Neural cell (in vitro differentiated cells): ENCODE measurements around the gene FAM167B. TPM values are rescaled to one million over a fixed set of nuclear protein-coding genes. Genes with fewer than 3 reads are reported as not detected.

Experiments
- H2AFZ ChIP-seq: fragments of 200-600, 300-800 bp; sonication (generic), shearing (Covaris generic); 2 replicates; pipeline ENCODE4 v1.6.0; 2014; ENCODE audit warnings: low read depth, mild to moderate bottlenecking, antibody characterized with exemption, low read length, moderate library complexity
- H3F3A ChIP-seq: fragments of 200-600 bp; shearing (Covaris generic); 2 replicates; pipeline ENCODE4 v1.6.1; 2016; ENCODE audit warnings: mild to moderate bottlenecking, moderate library complexity, mixed read lengths, antibody characterized with exemption, low read length; ENCODE audit not compliant: insufficient read depth, poor library complexity, severe bottlenecking
- H3K27ac ChIP-seq: fragments of 200-600, 300-800 bp; sonication (generic), shearing (Covaris generic); 2 replicates; pipeline ENCODE4 v1.5.1; 2014; ENCODE audit warnings: mild to moderate bottlenecking, low read length, moderate library complexity
- H3K27me3 ChIP-seq: fragments of 300-800, 200-600 bp; sonication (generic), shearing (Covaris generic); 2 replicates; pipeline ENCODE4 v1.6.0; 2014; ENCODE audit warnings: mild to moderate bottlenecking, low read depth, low read length, moderate library complexity; ENCODE audit not compliant: insufficient read depth
- H3K36me3 ChIP-seq: fragments of 300-800, 200-600 bp; sonication (generic), shearing (Covaris generic); 2 replicates; pipeline ENCODE4 v1.5.1; 2014; ENCODE audit warnings: mild to moderate bottlenecking, antibody characterized with exemption, low read length, moderate library complexity; ENCODE audit not compliant: insufficient read depth
- H3K4me2 ChIP-seq: fragments of 300-800, 200-600 bp; sonication (generic), shearing (Covaris generic); 2 replicates; pipeline ENCODE4 v1.6.0; 2014; ENCODE audit warnings: mild to moderate bottlenecking, low read length
- H3K4me3 ChIP-seq: fragments of 300-800, 200-600 bp; sonication (generic), shearing (Covaris generic); 2 replicates; pipeline ENCODE4 v1.5.1; 2014; ENCODE audit warnings: mild to moderate bottlenecking, low read length, moderate library complexity
- H3K79me2 ChIP-seq: fragments of 200-600 bp; shearing (Covaris generic); replicated peaks from 2 replicates; pipeline ENCODE4 v1.6.0; 2014; ENCODE audit warnings: mild to moderate bottlenecking, low read length, moderate library complexity; ENCODE audit not compliant: insufficient read depth
- H3K9ac ChIP-seq: fragments of 300-800, 200-600 bp; sonication (generic), shearing (Covaris generic); 2 replicates; pipeline ENCODE4 v1.6.1; 2016; ENCODE audit warnings: mild to moderate bottlenecking, low read length, mixed read lengths
- H3K9me2 ChIP-seq: fragments of 200-600 bp; shearing (Covaris generic); 2 replicates; pipeline ENCODE4 v1.6.1; 2016; ENCODE audit warnings: mild to moderate bottlenecking, low read length, mixed read lengths; ENCODE audit not compliant: insufficient read depth
- H3K9me3 ChIP-seq: fragments of 200-600, 300-800 bp; sonication (generic), shearing (Covaris generic); 2 replicates; pipeline ENCODE4 v1.6.1; 2016; ENCODE audit warnings: mild to moderate bottlenecking, mixed run types, low read length, moderate library complexity, mixed read lengths
- H4K20me1 ChIP-seq: fragments of 200-600 bp; shearing (Covaris generic); 2 replicates; pipeline ENCODE4 v1.6.1; 2016; ENCODE audit warnings: mild to moderate bottlenecking, mixed run types; ENCODE audit not compliant: insufficient read depth
- CTCF ChIP-seq: fragments of 450-650 bp; IDR thresholded peaks from 2 replicates; pipeline ENCODE4 v1.5.1; 2014; ENCODE audit warnings: antibody characterized with exemption, mild to moderate bottlenecking, moderate library complexity; ENCODE audit not compliant: poor library complexity, severe bottlenecking
- EP300 ChIP-seq: fragments of 450-650 bp; conservative IDR thresholded peaks from 2 replicates; pipeline ENCODE4 v1.6.1; 2014; ENCODE audit warnings: antibody characterized with exemption, mild to moderate bottlenecking, moderate library complexity; ENCODE audit not compliant: poor library complexity, severe bottlenecking
- EZH2 ChIP-seq: fragments of 200-600, 300-800 bp; shearing (Covaris generic), sonication (generic); IDR thresholded peaks from 2 replicates; pipeline ENCODE4 v1.6.1; 2014; ENCODE audit warnings: antibody characterized with exemption, low read length, borderline replicate concordance, mild to moderate bottlenecking; ENCODE audit not compliant: insufficient read depth, poor library complexity, severe bottlenecking
- MXI1 ChIP-seq: fragments of 450-650 bp; conservative IDR thresholded peaks from 2 replicates; pipeline ENCODE4 v1.6.1; 2014; ENCODE audit warnings: antibody characterized with exemption, mild to moderate bottlenecking; ENCODE audit not compliant: poor library complexity, severe bottlenecking
- POLR2AphosphoS5 ChIP-seq: IDR thresholded peaks from 2 replicates; pipeline ENCODE4 v1.6.1; 2012
- RAD21 ChIP-seq: fragments of 450-650 bp; conservative IDR thresholded peaks from 2 replicates; pipeline ENCODE4 v1.6.1; 2014; ENCODE audit warnings: antibody characterized with exemption, mild to moderate bottlenecking, moderate library complexity
- REST ChIP-seq: IDR thresholded peaks from 2 replicates; pipeline ENCODE4 v1.6.1; 2012; ENCODE audit warnings: borderline replicate concordance
- SMC3 ChIP-seq: fragments of 450-650 bp; conservative IDR thresholded peaks from 2 replicates; pipeline ENCODE4 v1.6.1; 2014; ENCODE audit warnings: antibody characterized with exemption, mild to moderate bottlenecking, moderate library complexity; ENCODE audit not compliant: poor library complexity
- TAF1 ChIP-seq: IDR thresholded peaks from 2 replicates; pipeline ENCODE4 v1.6.1; 2012; ENCODE audit warnings: low read depth
- polyA plus RNA-seq: library from polyadenylated mRNA; depleted of rRNA; stranded (reverse); fragments of >200 nt; gene quantifications from 2 replicates; pipeline ENCODE4 v1.2.3, GENCODE V29; 2014

The FAM167B gene
- polyA plus RNA-seq, 1 donor from 2014 or later = not detected

- peak overlapping the region; percentile 86 for H3K4me3 ChIP-seq
- H4K20me1 ChIP-seq = no peaks in the 10 kb centered on the region
- H3K27ac ChIP-seq = peak overlapping the region; percentile 98
- no peaks in the 10 kb centered on the region for H3K79me2 ChIP-seq
- no peaks in the 10 kb centered on the region for H3F3A ChIP-seq
- no peaks in the 10 kb centered on the region for H3K9me3 ChIP-seq
- H2AFZ ChIP-seq = no peak overlapping the region
- no peaks in the 10 kb centered on the region for H3K9me2 ChIP-seq
- TF ChIP-seq TAF1 = no peak
- peak overlapping the region; percentile 93 for H3K4me2 ChIP-seq
- H3K9ac ChIP-seq = peak overlapping the region; percentile 94
- no peaks in the 10 kb centered on the region for H3K27me3 ChIP-seq
- no peaks in the 10 kb centered on the region for H3K36me3 ChIP-seq
Observed at GRCh38 chr1:32198237-32199042, 48.6 kb upstream of the FAM167B start.

- peak overlapping the region; percentile 86 for H3K4me3 ChIP-seq
- H3F3A ChIP-seq = no peaks in the 10 kb centered on the region
- no peaks in the 10 kb centered on the region for H3K9me2 ChIP-seq
- H3K27ac ChIP-seq = peak overlapping the region; percentile 98
- H3K36me3 ChIP-seq = no peaks in the 10 kb centered on the region
- H3K9me3 ChIP-seq = no peaks in the 10 kb centered on the region
- H2AFZ ChIP-seq = no peak overlapping the region
- H3K4me2 ChIP-seq = peak overlapping the region; percentile 93
- H3K9ac ChIP-seq = peak overlapping the region; percentile 94
- H3K27me3 ChIP-seq = no peaks in the 10 kb centered on the region
- H4K20me1 ChIP-seq = no peaks in the 10 kb centered on the region
- no peaks in the 10 kb centered on the region for H3K79me2 ChIP-seq
- TF ChIP-seq MXI1 (no peak), POLR2AphosphoS5 (no peak), EZH2 (no peak), EP300 (no peak), CTCF (no peak), SMC3 (no peak), REST (no peak), TAF1 (no peak), RAD21 (no peak)
Observed at GRCh38 chr1:32199043-32199716, 47.8 kb upstream of the FAM167B start.
